Measurements from ENCODE around the gene CXCR6.

DNA sequence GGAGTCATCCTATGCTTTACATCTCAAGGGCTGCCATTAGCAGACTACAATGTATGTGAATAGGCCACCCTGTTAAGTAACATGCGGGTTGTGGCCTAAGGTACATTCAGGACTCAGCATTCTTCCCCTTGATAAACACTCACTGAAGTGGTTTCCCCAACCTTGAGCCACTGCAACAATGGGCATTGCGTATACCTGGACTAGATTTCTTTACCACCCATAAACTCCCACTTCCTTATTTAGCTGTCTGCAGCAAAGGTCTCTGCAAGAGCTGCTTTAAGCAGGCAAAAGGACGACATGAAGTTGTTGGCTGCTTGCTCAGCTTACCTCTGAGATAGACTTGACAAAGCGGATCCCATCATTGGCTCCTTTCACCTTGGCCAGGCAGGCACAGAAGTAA is 36.1 kb downstream of the CXCR6 start:
- TF ChIP-seq CTCF (IDR thresholded peaks at IDR 0.05) (no peak), POLR2A (IDR thresholded peaks at IDR 0.05) (no peak)

All from Peyer's patch (tissue), 4 donors.